ENCODE data around the gene MMP7.

The MMP7 gene

GRCh38 chr11:102534261-102534872 is 3.8 kb upstream of the MMP7 start:
- TF ChIP-seq CTCF (IDR thresholded peaks at IDR 0.05; ENCODE audit: low read depth, low read length): peak; percentile 20
- in situ Hi-C loops (cut with HindIII; ENCODE audit: low sequenced_read_pairs): no loop called here
- DNase-seq (ENCODE audit: low read depth, low spot score): no peak
- H3K4me3 ChIP-seq (ENCODE audit: low read depth, low read length): no peak overlapping the region

DNA sequence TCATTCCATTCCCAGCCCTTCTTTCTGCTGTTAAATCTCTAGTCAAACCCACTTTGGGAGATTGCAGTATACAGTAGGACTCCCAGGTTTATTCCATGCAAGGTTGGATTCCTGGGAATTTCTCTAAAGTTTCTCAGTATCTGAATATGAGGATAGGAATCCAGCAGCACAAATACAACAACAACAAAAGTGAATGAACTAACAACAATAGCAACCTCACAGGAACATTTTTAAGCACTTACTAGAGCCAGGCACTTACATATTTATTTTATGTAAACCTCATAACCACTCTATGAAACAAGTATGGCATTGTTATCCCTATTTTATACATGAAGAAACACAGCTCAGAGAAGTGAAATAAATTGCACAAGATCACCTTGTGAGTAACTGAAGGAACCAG is 1.9 kb downstream of the MMP7 start:
- in situ Hi-C loops (cut with HindIII; ENCODE audit: low sequenced_read_pairs): no loop called here
- DNase-seq (ENCODE audit: low read depth, low spot score): no peak
- no peak for TF ChIP-seq CTCF (IDR thresholded peaks at IDR 0.05; ENCODE audit: low read depth, low read length)
- no peak overlapping the region for H3K4me3 ChIP-seq (ENCODE audit: low read depth, low read length)

- no peak for DNase-seq (ENCODE audit: low read depth, low spot score)
- TF ChIP-seq CTCF (IDR thresholded peaks at IDR 0.05; ENCODE audit: low read depth, low read length): no peak
- in situ Hi-C loops (cut with HindIII; ENCODE audit: low sequenced_read_pairs): no loop called here
- H3K4me3 ChIP-seq (ENCODE audit: low read depth, low read length): no peak overlapping the region
These were observed 2.9 kb downstream of the MMP7 start for GRCh38 chr11:102527684-102528083.

GRCh38 chr11:102527041-102527440 is 3.5 kb downstream of the MMP7 start:
- TF ChIP-seq CTCF (IDR thresholded peaks at IDR 0.05; ENCODE audit: low read depth, low read length): no peak
- H3K4me3 ChIP-seq (ENCODE audit: low read depth, low read length): no peak overlapping the region
- in situ Hi-C loops (cut with HindIII; ENCODE audit: low sequenced_read_pairs): no loop called here
- no peak for DNase-seq (ENCODE audit: low read depth, low spot score)

GRCh38 chr11:102523887-102524286 is 6.7 kb downstream of the MMP7 start:
- TF ChIP-seq CTCF (IDR thresholded peaks at IDR 0.05; ENCODE audit: low read depth, low read length): no peak
- in situ Hi-C loops (cut with HindIII; ENCODE audit: low sequenced_read_pairs): no loop called here
- no peak overlapping the region for H3K4me3 ChIP-seq (ENCODE audit: low read depth, low read length)
- no peak for DNase-seq (ENCODE audit: low read depth, low spot score)

GRCh38 chr11:102523189-102523570 is 7.4 kb downstream of the MMP7 start:
- no peak for DNase-seq (ENCODE audit: low read depth, low spot score)
- in situ Hi-C loops (cut with HindIII; ENCODE audit: low sequenced_read_pairs): no loop called here
- no peak for TF ChIP-seq CTCF (IDR thresholded peaks at IDR 0.05; ENCODE audit: low read depth, low read length)
- no peak overlapping the region for H3K4me3 ChIP-seq (ENCODE audit: low read depth, low read length)

All from astrocyte of the spinal cord (primary cell).